Activated CD8-positive, alpha-beta memory T cell treated with anti-CD3 and anti-CD28 coated beads, Interleukin-2, amount 10 ng/mL, durations not matched to agents 7 days and 5 days (primary cell): ENCODE results near the gene SRC. TPM values are rescaled to one million over a fixed set of nuclear protein-coding genes. Genes with fewer than 3 reads are reported as not detected.

Source experiments
- ATAC-seq: fragments of 150-1000 bp; cut with Tn5 transposase; one replicate; pipeline ENCODE4 v1.10.0; 2021; ENCODE audit warnings: moderate library complexity
- CTCF ChIA-PET: fragments of 350-600 bp; sonication (Branson Sonifier 250); formaldehyde crosslinking; loops from one replicate; lab custom pipeline; 2021; ENCODE audit warnings: antibody characterized with exemption; lab: Charles Lee
- DNase-seq: peaks from one replicate; pipeline ENCODE4 v3.0.0-alpha.2; 2020
- H3K27ac Mint-ChIP-seq: one replicate; pipeline ENCODE4 v1.8.0; 2021; ENCODE audit warnings: mild to moderate bottlenecking, mixed read lengths
- H3K27me3 Mint-ChIP-seq: one replicate; pipeline ENCODE4 v1.8.0; 2021; ENCODE audit warnings: mixed read lengths
- H3K36me3 Mint-ChIP-seq: one replicate; pipeline ENCODE4 v1.8.0; 2021; ENCODE audit warnings: mild to moderate bottlenecking, mixed read lengths
- H3K4me1 Mint-ChIP-seq: one replicate; pipeline ENCODE4 v1.8.0; 2021; ENCODE audit warnings: mixed read lengths
- H3K4me3 Mint-ChIP-seq: one replicate; pipeline ENCODE4 v1.8.0; 2021; ENCODE audit warnings: mild to moderate bottlenecking, moderate library complexity, mixed read lengths
- H3K9me3 Mint-ChIP-seq: one replicate; pipeline ENCODE4 v1.8.0; 2022; ENCODE audit warnings: low read depth, mixed read lengths
- total RNA-seq, 2 experiments: library from RNA; stranded (reverse); gene quantifications; one replicate each; pipeline ENCODE4 v1.2.3, GENCODE V29; 2021

SRC gene
- total RNA-seq, 2 experiments from 2014 or later, result 1.9 to 3.6 TPM

DNA sequence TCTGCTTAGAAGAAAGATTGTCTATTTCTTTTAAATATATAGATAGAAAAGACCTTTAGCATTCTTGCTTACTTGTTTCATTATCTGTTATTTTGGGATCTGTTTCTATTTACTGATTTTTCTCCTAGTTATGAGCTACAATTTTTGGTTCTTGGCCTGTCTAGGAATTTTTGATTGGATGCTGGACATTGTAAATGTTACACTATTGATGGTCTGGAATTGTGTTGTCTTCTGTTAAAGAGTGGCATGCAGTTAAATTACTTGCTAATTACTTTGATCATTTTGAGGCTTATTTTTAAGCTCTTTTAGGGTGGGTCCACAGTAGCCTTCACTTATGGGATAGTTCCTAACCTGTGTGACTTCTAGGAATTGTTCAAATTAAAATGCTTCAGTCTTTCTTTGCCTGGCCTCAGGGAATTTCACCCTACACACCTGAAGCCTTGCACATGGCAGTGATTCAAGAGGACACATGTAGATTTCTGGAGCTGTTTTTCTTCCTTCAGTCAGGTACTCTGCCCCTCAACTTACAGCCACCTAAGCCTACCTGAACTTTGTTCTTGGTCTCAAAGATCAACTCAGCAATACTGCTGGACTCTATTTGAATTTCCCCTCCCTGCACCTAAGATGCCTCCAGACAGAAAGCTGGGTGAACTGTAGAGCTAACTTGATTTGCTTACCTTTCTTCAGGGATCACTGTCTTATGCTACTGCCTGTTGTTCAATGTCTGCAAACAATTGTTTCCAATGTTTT is 108.9 kb downstream of the SRC start:
- no peak overlapping the region for H3K4me3 Mint-ChIP-seq
- H3K4me1 Mint-ChIP-seq, result no peaks in the 10 kb centered on the region
- DNase-seq, result no peak
- H3K36me3 Mint-ChIP-seq, result no peaks in the 10 kb centered on the region
- peaks cover 7% of the 10 kb centered on the region for H3K9me3 Mint-ChIP-seq
- no peak for ATAC-seq
- no peak overlapping the region for H3K27ac Mint-ChIP-seq
- CTCF ChIA-PET, result no interaction called here
- no peaks in the 10 kb centered on the region for H3K27me3 Mint-ChIP-seq

Other genes with a start within 250 kb of the SRC start
- gene RPN2, start 166.8 kb upstream of the SRC start, total RNA-seq, result 100 to 1,000 TPM; 148 to 178 TPM
- gene MROH8, start 166.6 kb upstream of the SRC start, total RNA-seq, result 1 to 10 TPM; 2.3 to 3.1 TPM
- not detected for gene GHRH, start 84.3 kb upstream of the SRC start, total RNA-seq
- gene MANBAL, start 56.5 kb upstream of the SRC start, total RNA-seq, result 10 to 100 TPM; 11.3 to 11.5 TPM
- gene NNAT, start 175.1 kb downstream of the SRC start, total RNA-seq, result not detected
- gene BLCAP, start 181.7 kb downstream of the SRC start, total RNA-seq, result 10 to 100 TPM; 32.0 to 36.3 TPM